Body of pancreas (tissue), 4 donors: ENCODE data around the gene GPRIN3. TPM values are rescaled to one million over a fixed set of nuclear protein-coding genes. Genes with fewer than 3 reads are reported as not detected.

Experiments used
- ATAC-seq: fragments of 150-250 bp; one replicate; pipeline ENCODE4 v1.9.1; 2016
- DNase-seq, 4 donors: peaks; one replicate each; pipeline ENCODE4 v3.0.0-alpha.2; 2019
- H3K27ac ChIP-seq, 4 donors: fragments of 200-600 bp; sonication (generic); 1 replicate in 3 of 4; 2 replicates in 1 of 4; pipeline versions ENCODE4 v1.5.1 to v1.6.1; 2016 to 2019; ENCODE audit warnings: mild to moderate bottlenecking in 1 of 4, mixed read lengths in 1 of 4, moderate library complexity in 1 of 4
- H3K27me3 ChIP-seq, 2 donors: fragments of 200-600 bp; sonication (generic); one replicate each; pipeline ENCODE4 v1.6.0; 2016; ENCODE audit warnings: mild to moderate bottlenecking in 1 of 2
- H3K36me3 ChIP-seq, 2 donors: fragments of 200-600 bp; sonication (generic); replicated peaks in 1 of 2; 2 replicates each; pipeline ENCODE4 v1.5.1; 2016; ENCODE audit warnings: low read depth in 2 of 2; ENCODE audit not compliant: insufficient read depth in 1 of 2
- H3K4me1 ChIP-seq: fragments of 200-600 bp; sonication (generic); one replicate; pipeline ENCODE4 v1.6.0; 2016
- H3K4me3 ChIP-seq, 2 donors: fragments of 200-600 bp; sonication (generic); 1 replicate in 1 of 2; 2 replicates in 1 of 2; pipeline ENCODE4 v1.5.1; 2016 to 2019
- H3K9me3 ChIP-seq, 3 donors: fragments of 200-600 bp; sonication (generic); 1 replicate in 2 of 3; 2 replicates in 1 of 3; pipeline ENCODE4 v1.5.1; 2016
- POLR2A ChIP-seq, 3 donors: fragments of 450-650 bp; IDR thresholded peaks; one replicate each; pipeline ENCODE4 v1.6.1; 2016; ENCODE audit warnings: antibody characterized with exemption in 3 of 3, mild to moderate bottlenecking in 2 of 3
- WGBS, 2 donors: methylation state at CpG; one replicate each; pipeline ENCODE4 v1.1.5; 2017; 5-methylcytosine and 5-hydroxymethylcytosine counted together
- intact Hi-C: fragments of 100-400 bp; cut with DNase I; formaldehyde crosslinking; loops from one replicate; pipeline ENCODE4 v1.15.1; 2023
- total RNA-seq, 2 donors: library from RNA; depleted of rRNA; stranded (reverse); fragments of >200 nt; gene quantifications; one replicate each; pipeline ENCODE4 v1.1.0, GENCODE V29; 2016
- TF ChIP-seq, protein P1 (sequence below), 7 experiments: fragments of 450-650 bp in 4 of 7; fragments of 200-600 bp in 3 of 7; sonication (generic) in 3 of 7; IDR thresholded peaks; one replicate each; pipeline ENCODE4 v1.5.1; 2016 to 2019; ENCODE audit warnings: antibody characterized with exemption in 7 of 7

Gene GPRIN3
- total RNA-seq, 2 donors from 2014 or later, result 5.3 to 9.3 TPM

GRCh38 chr4:89216422-89216821 is 91.2 kb downstream of the GPRIN3 start:
- intact Hi-C loops, result loop anchor here (10.0 kb wide), 1 partner anchor 52 kb away; no protein-coding TSS in a partner anchor
- ATAC-seq, result no peak

DNA sequence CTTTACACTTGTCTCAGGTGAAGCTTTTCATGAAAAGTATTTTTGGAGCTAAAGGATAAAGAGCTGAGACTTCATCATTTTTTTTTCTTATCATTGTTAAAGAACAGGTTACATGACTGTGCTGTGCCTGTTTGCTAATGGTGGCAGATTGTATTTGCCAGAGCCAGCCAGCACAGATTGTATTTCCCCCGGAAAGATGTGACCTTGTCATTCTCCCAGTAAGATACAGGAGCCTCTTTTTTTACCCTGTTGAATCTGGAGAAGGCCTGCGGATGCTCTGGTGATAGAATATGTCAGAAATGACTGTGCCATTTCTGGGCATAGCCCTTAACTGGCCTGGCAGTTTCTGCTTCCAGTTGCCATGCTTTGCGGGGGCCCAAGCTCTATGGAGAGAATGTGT is 91.9 kb downstream of the GPRIN3 start:
- H3K4me3 ChIP-seq, result no peak overlapping the region
- no peak for TF ChIP-seq POLR2A (IDR thresholded peaks at IDR 0.05)
- TF ChIP-seq, protein P1, sequence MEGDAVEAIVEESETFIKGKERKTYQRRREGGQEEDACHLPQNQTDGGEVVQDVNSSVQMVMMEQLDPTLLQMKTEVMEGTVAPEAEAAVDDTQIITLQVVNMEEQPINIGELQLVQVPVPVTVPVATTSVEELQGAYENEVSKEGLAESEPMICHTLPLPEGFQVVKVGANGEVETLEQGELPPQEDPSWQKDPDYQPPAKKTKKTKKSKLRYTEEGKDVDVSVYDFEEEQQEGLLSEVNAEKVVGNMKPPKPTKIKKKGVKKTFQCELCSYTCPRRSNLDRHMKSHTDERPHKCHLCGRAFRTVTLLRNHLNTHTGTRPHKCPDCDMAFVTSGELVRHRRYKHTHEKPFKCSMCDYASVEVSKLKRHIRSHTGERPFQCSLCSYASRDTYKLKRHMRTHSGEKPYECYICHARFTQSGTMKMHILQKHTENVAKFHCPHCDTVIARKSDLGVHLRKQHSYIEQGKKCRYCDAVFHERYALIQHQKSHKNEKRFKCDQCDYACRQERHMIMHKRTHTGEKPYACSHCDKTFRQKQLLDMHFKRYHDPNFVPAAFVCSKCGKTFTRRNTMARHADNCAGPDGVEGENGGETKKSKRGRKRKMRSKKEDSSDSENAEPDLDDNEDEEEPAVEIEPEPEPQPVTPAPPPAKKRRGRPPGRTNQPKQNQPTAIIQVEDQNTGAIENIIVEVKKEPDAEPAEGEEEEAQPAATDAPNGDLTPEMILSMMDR (IDR thresholded peaks at IDR 0.05), result no peak
- H3K27ac ChIP-seq, result no peak overlapping the region
- no peaks in the 10 kb centered on the region for H3K27me3 ChIP-seq
- DNase-seq (no peak), ATAC-seq (no peak)
- H3K36me3 ChIP-seq, result no peaks in the 10 kb centered on the region
- intact Hi-C loops, result loop anchor here (10.0 kb wide), 1 partner anchor 51 kb away; no protein-coding TSS in a partner anchor
- WGBS, 2 donors, result 59 to 67% methylated on average over 2 to 3 of the region's 3 CpGs
- peaks cover 12% of the 10 kb centered on the region for H3K4me1 ChIP-seq
- H3K9me3 ChIP-seq, result no peaks in the 10 kb centered on the region

More at GRCh38 chr4:89216422-89216821, 91.2 kb downstream of the GPRIN3 start:
- no peak for DNase-seq
- Histone ChIP-seq H3K4me3 (no peak overlapping the region), H3K4me1 (peaks cover 12% of the 10 kb centered on the region), H3K36me3 (no peaks in the 10 kb centered on the region), H3K27me3 (no peaks in the 10 kb centered on the region), H3K27ac (no peak overlapping the region), H3K9me3 (no peaks in the 10 kb centered on the region)
- TF ChIP-seq, protein P1 (IDR thresholded peaks at IDR 0.05), result no peak
- TF ChIP-seq POLR2A (IDR thresholded peaks at IDR 0.05), result no peak

DNA sequence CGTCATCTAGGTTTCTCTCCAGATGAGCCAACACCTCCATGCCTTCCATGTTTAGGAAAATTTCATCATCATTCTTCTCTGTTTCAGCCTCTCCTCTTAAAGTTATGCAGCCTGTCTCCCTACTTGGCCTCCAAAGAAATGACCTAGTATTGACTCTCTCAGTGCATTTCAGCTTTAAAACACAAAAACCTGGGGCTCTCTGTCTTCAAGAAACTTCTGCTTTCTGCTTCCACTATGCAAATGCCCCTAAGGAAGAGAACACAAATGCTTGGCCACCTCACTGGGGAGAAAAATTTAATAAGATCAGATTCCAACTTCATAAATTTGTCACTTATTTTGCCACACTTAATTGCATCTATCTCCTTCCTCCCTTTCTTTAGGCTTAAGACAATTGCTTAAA is 93.3 kb downstream of the GPRIN3 start:
- no peak for ATAC-seq
- 95 to 100% methylated on average over 1 of the region's 1 CpG for WGBS, 2 donors
- TF ChIP-seq, protein P1 (IDR thresholded peaks at IDR 0.05), result no peak
- no peak for TF ChIP-seq POLR2A (IDR thresholded peaks at IDR 0.05)
- no peaks in the 10 kb centered on the region for H3K27me3 ChIP-seq
- no peaks in the 10 kb centered on the region for H3K36me3 ChIP-seq
- H3K9me3 ChIP-seq, result no peaks in the 10 kb centered on the region
- intact Hi-C loops, result loop anchor here (10.0 kb wide), 1 partner anchor 50 kb away; no protein-coding TSS in a partner anchor
- DNase-seq, result no peak
- no peak overlapping the region for H3K27ac ChIP-seq
- no peak overlapping the region for H3K4me3 ChIP-seq
- peaks cover 12% of the 10 kb centered on the region for H3K4me1 ChIP-seq

DNA sequence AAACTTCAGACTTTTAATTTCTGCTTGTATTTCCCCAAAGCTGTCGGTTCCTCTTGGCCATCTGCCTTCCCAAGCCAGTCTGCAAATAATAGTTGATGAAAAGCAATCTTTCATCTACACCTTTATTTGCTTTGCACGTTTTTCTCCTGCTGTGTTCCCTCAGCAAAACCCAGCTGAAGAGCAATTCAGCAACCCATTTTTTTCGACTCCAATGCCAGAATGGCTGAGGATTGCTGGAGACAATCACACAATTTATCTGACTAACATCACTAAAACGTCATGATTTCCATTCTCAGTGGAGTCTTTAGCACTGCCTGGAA is 94.3 kb downstream of the GPRIN3 start:
- intact Hi-C loops, result loop anchor here (10.0 kb wide), 1 partner anchor 49 kb away; no protein-coding TSS in a partner anchor
- Histone ChIP-seq H3K36me3 (no peaks in the 10 kb centered on the region), H3K27me3 (no peaks in the 10 kb centered on the region), H3K4me3 (no peak overlapping the region), H3K4me1 (peaks cover 8% of the 10 kb centered on the region), H3K9me3 (no peaks in the 10 kb centered on the region), H3K27ac (no peak overlapping the region)
- peak in 1 of 4 donors; percentile 11 for DNase-seq
- 11 to 16% methylated on average over 4 of the region's 4 CpGs for WGBS, 2 donors
- ATAC-seq, result peak; percentile 6
- no peak for TF ChIP-seq POLR2A (IDR thresholded peaks at IDR 0.05)
- TF ChIP-seq, protein P1 (IDR thresholded peaks at IDR 0.05), result no peak

GRCh38 chr4:89212666-89213381 is 94.8 kb downstream of the GPRIN3 start:
- intact Hi-C loops, result loop anchor here (10.0 kb wide), 1 partner anchor 48 kb away; no protein-coding TSS in a partner anchor
- Histone ChIP-seq H3K4me1 (peaks cover 6% of the 10 kb centered on the region), H3K27me3 (no peaks in the 10 kb centered on the region), H3K4me3 (no peak overlapping the region), H3K27ac (no peak overlapping the region), H3K36me3 (no peaks in the 10 kb centered on the region), H3K9me3 (no peaks in the 10 kb centered on the region)
- WGBS, 2 donors, result 78 to 80% methylated on average over 4 of the region's 4 CpGs
- TF ChIP-seq, protein P1 (IDR thresholded peaks at IDR 0.05), result no peak
- TF ChIP-seq POLR2A (IDR thresholded peaks at IDR 0.05), result no peak
- ATAC-seq (peak; percentile 53), DNase-seq (no peak)
